Frontal cortex (tissue), 1 donor: Measurements from ENCODE around the gene FAM111B. TPM values are rescaled to one million over a fixed set of nuclear protein-coding genes. Genes with fewer than 3 reads are reported as not detected.

Experiments used
- total RNA-seq: library from RNA; depleted of rRNA; stranded (reverse); fragments of >200 nt; gene quantifications from one replicate; pipeline ENCODE4 v1.2.3, GENCODE V29; 2014

The FAM111B gene
- total RNA-seq, 1 donor from 2014 or later, result 2.9 TPM

Other genes with a start within 250 kb of the FAM111B start
- 0.82 TPM for gene GLYATL1, start 167.7 kb upstream of the FAM111B start, total RNA-seq
- not detected for gene GLYATL1B, start 20.9 kb upstream of the FAM111B start, total RNA-seq
- 7.3 TPM for gene FAM111A, start 35.6 kb downstream of the FAM111B start, total RNA-seq
- gene DTX4, start 64.9 kb downstream of the FAM111B start, total RNA-seq, result 42.0 TPM
- gene MPEG1, start 105.7 kb downstream of the FAM111B start, total RNA-seq, result 2.0 TPM